Uterus (tissue), 4 donors: ENCODE results near the gene LYSMD2. TPM values are rescaled to one million over a fixed set of nuclear protein-coding genes. Genes with fewer than 3 reads are reported as not detected.

Experiments
- DNase-seq, 2 donors: peaks; one replicate each; pipeline ENCODE4 v3.0.0-alpha.2; 2019 to 2020
- H3K27ac ChIP-seq, 2 donors: fragments of 200-600 bp; sonication (generic); 1 replicate in 1 of 2; 2 replicates in 1 of 2; pipeline ENCODE4 v1.5.1; 2016 to 2018
- H3K27me3 ChIP-seq, 2 donors: fragments of 200-600 bp; sonication (generic); one replicate each; pipeline ENCODE4 v1.5.1; 2018 to 2019; ENCODE audit warnings: control low read depth in 1 of 2
- H3K36me3 ChIP-seq, 2 donors: fragments of 200-600 bp; sonication (generic); one replicate each; pipeline ENCODE4 v1.5.1; 2019; ENCODE audit warnings: control low read depth in 1 of 2
- H3K4me1 ChIP-seq, 2 donors: fragments of 200-600 bp; sonication (generic); one replicate each; pipeline ENCODE4 v1.5.1; 2018 to 2019; ENCODE audit warnings: control low read depth in 1 of 2
- H3K4me3 ChIP-seq, 2 donors: fragments of 200-600 bp; sonication (generic); 1 replicate in 1 of 2; 2 replicates in 1 of 2; pipeline ENCODE4 v1.5.1; 2018 to 2019; ENCODE audit warnings: mild to moderate bottlenecking in 1 of 2
- H3K9me3 ChIP-seq, 2 donors: fragments of 200-600 bp; sonication (generic); one replicate each; pipeline ENCODE4 v1.5.1; 2019; ENCODE audit warnings: control low read depth in 1 of 2
- CTCF ChIP-seq, 4 experiments: fragments of 200-600 bp in 2 of 4; fragments of 450-650 bp in 2 of 4; sonication (generic) in 2 of 4; IDR thresholded peaks; one replicate each; pipeline ENCODE4 v1.5.1; 2016 to 2019; ENCODE audit warnings: antibody characterized with exemption in 4 of 4, mild to moderate bottlenecking in 2 of 4, moderate library complexity in 1 of 4
- POLR2A ChIP-seq, 2 donors: fragments of 450-650 bp; IDR thresholded peaks; one replicate each; pipeline ENCODE4 v1.6.1; 2016; ENCODE audit warnings: antibody characterized with exemption in 2 of 2, mild to moderate bottlenecking in 1 of 2, moderate library complexity in 1 of 2
- intact Hi-C: fragments of 100-400 bp; cut with DNase I; formaldehyde crosslinking; loops from one replicate; pipeline ENCODE4 v1.15.1; 2023; ENCODE audit warnings: low total_unique reads
- total RNA-seq, 4 donors: library from RNA; depleted of rRNA in 3 of 4; stranded (reverse); fragments of >200 nt in 3 of 4; gene quantifications; one replicate each; pipeline versions ENCODE4 v1.1.0 to v1.2.4, GENCODE V29; 2014 to 2023
- donor health status: DM: yes; HTN: yes; CAD: no.

LYSMD2 gene
- total RNA-seq, 4 donors from 2014 or later = 8.5 to 44.7 (median 25.0) TPM

- Histone ChIP-seq H3K4me1 (peaks cover 0 to 8% of the 10 kb centered on the region in 2 donors), H3K36me3 (no peaks in the 10 kb centered on the region), H3K9me3 (no peaks in the 10 kb centered on the region), H3K27ac (peak overlapping the region; percentile 23 to 25), H3K27me3 (no peaks in the 10 kb centered on the region), H3K4me3 (no peak overlapping the region)
- intact Hi-C loops = no loop called here
- DNase-seq = no peak
- TF ChIP-seq POLR2A (IDR thresholded peaks at IDR 0.05) = no peak
- TF ChIP-seq CTCF (IDR thresholded peaks at IDR 0.05) = no peak
These were observed 16.1 kb downstream of the LYSMD2 start for GRCh38 chr15:51721199-51721960.

- no peaks in the 10 kb centered on the region for H3K27me3 ChIP-seq
- peak overlapping the region in 1 of 2 donors; percentile 23 for H3K27ac ChIP-seq
- TF ChIP-seq POLR2A (IDR thresholded peaks at IDR 0.05) (no peak), CTCF (IDR thresholded peaks at IDR 0.05) (no peak)
- intact Hi-C loops = no loop called here
- no peaks in the 10 kb centered on the region for H3K9me3 ChIP-seq
- DNase-seq = no peak
- H3K36me3 ChIP-seq = no peaks in the 10 kb centered on the region
- no peak overlapping the region for H3K4me3 ChIP-seq
- H3K4me1 ChIP-seq = peaks cover 0 to 8% of the 10 kb centered on the region in 2 donors
These were observed 17.1 kb downstream of the LYSMD2 start for GRCh38 chr15:51720201-51720995.

GRCh38 chr15:51718746-51719145, 18.7 kb downstream of the LYSMD2 start:
- intact Hi-C loops = no loop called here
- H3K9me3 ChIP-seq = no peaks in the 10 kb centered on the region

GRCh38 chr15:51718219-51718618, 19.2 kb downstream of the LYSMD2 start:
- Histone ChIP-seq H3K27me3 (no peaks in the 10 kb centered on the region), H3K4me3 (no peak overlapping the region), H3K27ac (no peak overlapping the region), H3K9me3 (no peaks in the 10 kb centered on the region), H3K36me3 (no peaks in the 10 kb centered on the region), H3K4me1 (no peaks in the 10 kb centered on the region)
- TF ChIP-seq POLR2A (IDR thresholded peaks at IDR 0.05) (no peak), CTCF (IDR thresholded peaks at IDR 0.05) (no peak)
- no peak for DNase-seq
- intact Hi-C loops = no loop called here

More at GRCh38 chr15:51718746-51719145, 18.7 kb downstream of the LYSMD2 start:
- Histone ChIP-seq H3K27me3 (no peaks in the 10 kb centered on the region), H3K36me3 (no peaks in the 10 kb centered on the region), H3K27ac (no peak overlapping the region), H3K4me3 (no peak overlapping the region), H3K4me1 (no peaks in the 10 kb centered on the region)
- TF ChIP-seq POLR2A (IDR thresholded peaks at IDR 0.05) (no peak), CTCF (IDR thresholded peaks at IDR 0.05) (no peak)
- DNase-seq = no peak

- no peaks in the 10 kb centered on the region for H3K36me3 ChIP-seq
- intact Hi-C loops = no loop called here
- H3K4me3 ChIP-seq = no peak overlapping the region
- TF ChIP-seq POLR2A (IDR thresholded peaks at IDR 0.05) (no peak), CTCF (IDR thresholded peaks at IDR 0.05) (no peak)
- DNase-seq = no peak
- H3K27ac ChIP-seq = no peak overlapping the region
- no peaks in the 10 kb centered on the region for H3K4me1 ChIP-seq
- no peaks in the 10 kb centered on the region for H3K9me3 ChIP-seq
- H3K27me3 ChIP-seq = no peaks in the 10 kb centered on the region
These were observed 22.5 kb downstream of the LYSMD2 start for GRCh38 chr15:51714911-51715310.
